ENCODE measurements around the gene AIMP1. TPM values are rescaled to one million over a fixed set of nuclear protein-coding genes. Genes with fewer than 3 reads are reported as not detected.

AIMP1 gene
- total RNA-seq, 1 donor from 2014 or later: 14.9 TPM

DNA sequence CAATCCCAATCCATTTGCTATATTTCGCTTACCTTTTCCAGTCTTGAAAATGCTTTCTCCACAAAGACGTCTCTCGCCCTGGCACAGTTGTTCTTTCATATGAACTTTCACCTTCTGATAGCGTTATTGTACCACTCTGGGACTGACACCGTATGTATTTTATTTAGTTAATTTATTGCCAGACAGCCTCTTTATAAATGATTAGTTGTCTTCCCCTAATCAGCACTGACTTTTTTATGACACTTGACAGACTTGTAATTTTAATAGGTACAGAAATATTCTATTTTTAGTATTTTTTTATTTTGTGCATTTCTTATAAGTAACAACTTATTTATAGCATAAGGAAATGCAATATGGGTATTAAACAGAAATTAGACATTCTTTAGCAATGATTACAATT, 52.3 kb downstream of the AIMP1 start, which contains the start of gene GIMD1:
Gene GIMD1, minus strand, starts transcription at position 101 of the 400 bp plus-strand sequence. CDS start 1,343 bp downstream, outside the sequence.
- intact Hi-C loops (cut with DNase I): loop anchor here (2.0 to 10.0 kb wide), 5 partner anchors 101 to 1636 kb away; partner anchors contain the start of gene DKK2
- DNase-seq (ENCODE audit: low spot score in 2 of 2): no peak
- Histone ChIP-seq H3K4me3 (peak within 1 kb of the TSS in 1 of 2 donors; percentile 14), H3K4me1 (peaks cover 0 to 14% of the 10 kb centered on the region in 2 donors), H3K36me3 (no peaks in the 10 kb centered on the region), H3K27ac (no peak within 1 kb of the TSS), H3K27me3 (no peaks in the 10 kb centered on the region), H3K9me3 (no peaks in the 10 kb centered on the region)
- TF ChIP-seq, protein P1, sequence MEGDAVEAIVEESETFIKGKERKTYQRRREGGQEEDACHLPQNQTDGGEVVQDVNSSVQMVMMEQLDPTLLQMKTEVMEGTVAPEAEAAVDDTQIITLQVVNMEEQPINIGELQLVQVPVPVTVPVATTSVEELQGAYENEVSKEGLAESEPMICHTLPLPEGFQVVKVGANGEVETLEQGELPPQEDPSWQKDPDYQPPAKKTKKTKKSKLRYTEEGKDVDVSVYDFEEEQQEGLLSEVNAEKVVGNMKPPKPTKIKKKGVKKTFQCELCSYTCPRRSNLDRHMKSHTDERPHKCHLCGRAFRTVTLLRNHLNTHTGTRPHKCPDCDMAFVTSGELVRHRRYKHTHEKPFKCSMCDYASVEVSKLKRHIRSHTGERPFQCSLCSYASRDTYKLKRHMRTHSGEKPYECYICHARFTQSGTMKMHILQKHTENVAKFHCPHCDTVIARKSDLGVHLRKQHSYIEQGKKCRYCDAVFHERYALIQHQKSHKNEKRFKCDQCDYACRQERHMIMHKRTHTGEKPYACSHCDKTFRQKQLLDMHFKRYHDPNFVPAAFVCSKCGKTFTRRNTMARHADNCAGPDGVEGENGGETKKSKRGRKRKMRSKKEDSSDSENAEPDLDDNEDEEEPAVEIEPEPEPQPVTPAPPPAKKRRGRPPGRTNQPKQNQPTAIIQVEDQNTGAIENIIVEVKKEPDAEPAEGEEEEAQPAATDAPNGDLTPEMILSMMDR (IDR thresholded peaks at IDR 0.05): no peak

DNA sequence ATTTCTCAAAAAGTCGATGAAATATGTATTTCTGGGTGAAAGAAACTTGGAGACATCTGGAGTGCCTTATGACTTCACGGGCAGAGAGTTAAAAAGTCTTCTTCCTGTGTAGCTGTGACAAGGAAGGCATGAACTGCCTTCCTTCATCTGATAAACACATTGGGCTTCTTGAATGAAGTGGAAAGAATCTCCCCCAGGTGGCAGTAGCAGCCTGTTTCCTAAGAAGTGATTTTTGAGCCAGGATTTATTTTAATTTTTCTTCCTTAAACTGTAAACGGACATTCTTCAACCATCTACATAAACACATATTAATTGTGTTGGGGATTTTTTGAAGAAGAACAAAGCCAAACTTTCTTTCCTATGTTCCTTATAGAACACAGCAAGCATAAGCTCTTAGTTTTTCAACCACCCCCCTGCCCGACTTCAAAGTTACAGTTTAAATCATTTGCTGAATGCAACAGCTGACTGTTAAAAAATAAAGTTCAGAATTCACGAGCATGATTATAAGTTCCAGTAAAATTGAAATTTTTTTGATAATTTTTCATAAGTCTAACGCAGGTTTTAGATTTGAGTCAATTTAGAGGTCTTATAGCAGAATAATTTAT, 53.2 kb downstream of the AIMP1 start:
- H3K4me1 ChIP-seq: peaks cover 0 to 14% of the 10 kb centered on the region in 2 donors
- intact Hi-C loops (cut with DNase I): loop anchor here (2.0 to 10.0 kb wide), 6 partner anchors 102 to 1635 kb away; partner anchors contain the start of gene DKK2
- peak in 1 of 2 donors; percentile 67 for DNase-seq (ENCODE audit: low spot score in 2 of 2)
- H3K27ac ChIP-seq: no peak overlapping the region
- H3K9me3 ChIP-seq: no peaks in the 10 kb centered on the region
- no peaks in the 10 kb centered on the region for H3K27me3 ChIP-seq
- peak overlapping the region in 1 of 2 donors; percentile 14 for H3K4me3 ChIP-seq
- no peaks in the 10 kb centered on the region for H3K36me3 ChIP-seq
- TF ChIP-seq, protein P1 (IDR thresholded peaks at IDR 0.05): peak; percentile 26 to 80 (median 62)

DNA sequence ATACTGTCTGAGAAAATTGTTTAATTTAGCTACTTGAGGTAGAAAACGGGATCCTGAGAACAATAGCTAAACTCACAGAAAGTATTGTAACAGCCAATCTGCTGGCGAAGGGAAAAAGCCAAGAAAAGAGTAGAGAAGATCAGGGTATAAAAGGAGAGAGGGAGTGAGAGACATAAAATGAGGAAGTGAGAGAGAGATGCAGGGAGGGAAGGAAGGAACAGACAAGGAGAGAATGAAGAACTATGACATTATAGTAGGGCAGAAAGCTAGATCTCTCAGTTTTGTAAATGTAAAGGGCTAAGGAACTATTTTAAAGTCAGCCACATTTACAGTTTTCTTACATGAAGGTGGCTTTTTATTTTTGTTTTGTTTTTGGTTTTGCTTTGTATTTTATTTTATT, 53.9 kb downstream of the AIMP1 start:
- Histone ChIP-seq H3K4me1 (peaks cover 0 to 10% of the 10 kb centered on the region in 2 donors), H3K36me3 (no peaks in the 10 kb centered on the region), H3K4me3 (no peak overlapping the region), H3K27me3 (no peaks in the 10 kb centered on the region), H3K9me3 (no peaks in the 10 kb centered on the region), H3K27ac (no peak overlapping the region)
- intact Hi-C loops (cut with DNase I): loop anchor here (2.0 kb wide), 1 partner anchor 529 kb away; no protein-coding TSS in a partner anchor
- TF ChIP-seq, protein P1 (IDR thresholded peaks at IDR 0.05): no peak
- no peak for DNase-seq (ENCODE audit: low spot score in 2 of 2)

DNA sequence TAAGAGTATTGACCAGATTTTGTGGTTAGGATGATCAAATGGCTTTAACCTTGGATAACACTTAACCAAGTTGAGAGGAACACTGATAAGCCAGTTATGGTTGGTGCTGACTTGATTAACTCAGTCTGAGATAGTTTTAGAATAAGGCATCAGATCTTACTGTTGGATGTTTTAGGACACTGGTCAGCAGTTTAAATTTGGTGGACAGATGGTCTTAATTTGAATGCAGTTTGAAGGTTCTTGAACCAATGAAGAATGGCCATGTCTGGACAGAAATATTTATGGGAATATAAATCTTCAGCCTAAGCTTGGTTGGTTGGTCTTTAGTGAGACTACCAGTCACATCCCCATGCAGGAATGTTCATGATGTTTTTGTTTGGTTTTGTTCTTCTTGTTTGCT, 54.8 kb downstream of the AIMP1 start:
- Histone ChIP-seq H3K27ac (no peak overlapping the region), H3K9me3 (no peaks in the 10 kb centered on the region), H3K27me3 (no peaks in the 10 kb centered on the region), H3K36me3 (no peaks in the 10 kb centered on the region), H3K4me1 (peaks cover 0 to 4% of the 10 kb centered on the region in 2 donors), H3K4me3 (no peak overlapping the region)
- intact Hi-C loops (cut with DNase I): loop anchor here (2.0 kb wide), 1 partner anchor 528 kb away; no protein-coding TSS in a partner anchor
- TF ChIP-seq, protein P1 (IDR thresholded peaks at IDR 0.05): no peak
- DNase-seq (ENCODE audit: low spot score in 2 of 2): no peak

DNA sequence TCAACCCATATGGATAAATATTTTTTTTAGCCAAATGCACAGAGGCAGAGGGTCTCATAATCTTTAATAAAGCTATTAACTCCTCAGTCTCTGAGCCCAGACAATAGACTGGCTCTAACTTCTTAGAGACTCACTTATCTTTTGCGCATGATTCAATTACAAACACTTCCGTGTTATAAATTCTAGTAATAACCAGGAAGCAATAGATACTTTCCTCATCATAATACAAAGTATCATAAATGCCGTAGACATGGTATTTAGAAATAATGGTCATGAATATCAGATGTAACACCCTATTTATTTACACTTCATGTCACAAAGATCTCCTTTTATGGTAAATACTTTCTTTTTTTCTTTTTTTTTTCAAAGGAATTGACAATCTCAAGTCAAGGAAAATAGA, 56.7 kb downstream of the AIMP1 start:
- intact Hi-C loops (cut with DNase I): no loop called here
- Histone ChIP-seq H3K27me3 (no peaks in the 10 kb centered on the region), H3K4me1 (no peaks in the 10 kb centered on the region), H3K36me3 (no peaks in the 10 kb centered on the region), H3K9me3 (no peaks in the 10 kb centered on the region), H3K4me3 (no peak overlapping the region), H3K27ac (no peak overlapping the region)
- TF ChIP-seq, protein P1 (IDR thresholded peaks at IDR 0.05): no peak
- no peak for DNase-seq (ENCODE audit: low spot score in 2 of 2)

Measured in ascending aorta (tissue), 2 donors.